ENCODE measurements around the gene SLC6A9. TPM values are rescaled to one million over a fixed set of nuclear protein-coding genes. Genes with fewer than 3 reads are reported as not detected.

The SLC6A9 gene
- total RNA-seq, 1 donor, result 25.9 TPM

DNA sequence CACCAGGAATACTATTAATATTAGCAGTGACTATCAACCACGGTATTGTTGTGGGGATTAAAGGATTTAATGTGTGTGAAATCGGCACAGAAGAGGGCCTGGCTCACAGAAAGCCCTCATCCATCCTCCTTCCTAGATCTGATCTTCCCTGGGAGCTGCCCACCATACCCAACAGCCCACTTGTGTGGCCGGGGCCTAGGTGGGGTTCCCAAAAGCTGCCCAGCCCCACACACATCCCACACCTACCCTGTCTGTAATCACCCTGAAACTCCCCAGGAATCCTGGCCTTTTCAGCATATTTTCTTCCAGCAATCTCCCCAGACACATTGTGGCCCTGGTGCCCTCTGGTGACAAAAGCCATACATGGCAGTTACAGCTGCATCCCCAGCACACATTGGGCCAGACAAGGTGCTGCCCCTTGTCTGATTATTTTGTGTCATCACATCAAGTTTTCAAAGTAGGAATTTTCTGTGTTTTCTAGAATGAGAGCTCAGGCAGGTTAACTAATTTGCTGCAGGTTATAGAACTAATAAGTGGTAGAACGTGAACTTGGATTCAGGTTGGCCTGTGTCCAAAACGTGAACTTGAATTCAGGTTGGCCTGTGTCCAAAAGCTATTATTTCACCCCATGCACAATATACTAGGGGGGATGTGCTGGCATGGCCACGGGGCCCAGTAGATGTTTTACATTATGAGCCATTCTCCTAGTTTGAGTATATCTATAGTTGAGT, 5.3 kb upstream of the SLC6A9 start:
- DNase-seq (ENCODE audit: low read depth), result peak; percentile 73
- TF ChIP-seq, protein P1, sequence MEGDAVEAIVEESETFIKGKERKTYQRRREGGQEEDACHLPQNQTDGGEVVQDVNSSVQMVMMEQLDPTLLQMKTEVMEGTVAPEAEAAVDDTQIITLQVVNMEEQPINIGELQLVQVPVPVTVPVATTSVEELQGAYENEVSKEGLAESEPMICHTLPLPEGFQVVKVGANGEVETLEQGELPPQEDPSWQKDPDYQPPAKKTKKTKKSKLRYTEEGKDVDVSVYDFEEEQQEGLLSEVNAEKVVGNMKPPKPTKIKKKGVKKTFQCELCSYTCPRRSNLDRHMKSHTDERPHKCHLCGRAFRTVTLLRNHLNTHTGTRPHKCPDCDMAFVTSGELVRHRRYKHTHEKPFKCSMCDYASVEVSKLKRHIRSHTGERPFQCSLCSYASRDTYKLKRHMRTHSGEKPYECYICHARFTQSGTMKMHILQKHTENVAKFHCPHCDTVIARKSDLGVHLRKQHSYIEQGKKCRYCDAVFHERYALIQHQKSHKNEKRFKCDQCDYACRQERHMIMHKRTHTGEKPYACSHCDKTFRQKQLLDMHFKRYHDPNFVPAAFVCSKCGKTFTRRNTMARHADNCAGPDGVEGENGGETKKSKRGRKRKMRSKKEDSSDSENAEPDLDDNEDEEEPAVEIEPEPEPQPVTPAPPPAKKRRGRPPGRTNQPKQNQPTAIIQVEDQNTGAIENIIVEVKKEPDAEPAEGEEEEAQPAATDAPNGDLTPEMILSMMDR (IDR thresholded peaks at IDR 0.05; ENCODE audit: insufficient read depth, low read length), result peak; percentile 76
- no peak overlapping the region for H3K4me3 ChIP-seq (ENCODE audit: low read depth, low read length)

- TF ChIP-seq, protein P1 (IDR thresholded peaks at IDR 0.05; ENCODE audit: insufficient read depth, low read length), result no peak
- no peak overlapping the region for H3K4me3 ChIP-seq (ENCODE audit: low read depth, low read length)
- DNase-seq (ENCODE audit: low read depth), result peak; percentile 53
These were observed 4.6 kb upstream of the SLC6A9 start for GRCh38 chr1:44035726-44036408.

GRCh38 chr1:44034976-44035716, 3.9 kb upstream of the SLC6A9 start:
- H3K4me3 ChIP-seq (ENCODE audit: low read depth, low read length), result no peak overlapping the region
- TF ChIP-seq, protein P1 (IDR thresholded peaks at IDR 0.05; ENCODE audit: insufficient read depth, low read length), result no peak
- DNase-seq (ENCODE audit: low read depth), result no peak

GRCh38 chr1:44034423-44034822, 3.2 kb upstream of the SLC6A9 start:
- TF ChIP-seq, protein P1 (IDR thresholded peaks at IDR 0.05; ENCODE audit: insufficient read depth, low read length), result no peak
- no peak for DNase-seq (ENCODE audit: low read depth)
- no peak overlapping the region for H3K4me3 ChIP-seq (ENCODE audit: low read depth, low read length)

DNA sequence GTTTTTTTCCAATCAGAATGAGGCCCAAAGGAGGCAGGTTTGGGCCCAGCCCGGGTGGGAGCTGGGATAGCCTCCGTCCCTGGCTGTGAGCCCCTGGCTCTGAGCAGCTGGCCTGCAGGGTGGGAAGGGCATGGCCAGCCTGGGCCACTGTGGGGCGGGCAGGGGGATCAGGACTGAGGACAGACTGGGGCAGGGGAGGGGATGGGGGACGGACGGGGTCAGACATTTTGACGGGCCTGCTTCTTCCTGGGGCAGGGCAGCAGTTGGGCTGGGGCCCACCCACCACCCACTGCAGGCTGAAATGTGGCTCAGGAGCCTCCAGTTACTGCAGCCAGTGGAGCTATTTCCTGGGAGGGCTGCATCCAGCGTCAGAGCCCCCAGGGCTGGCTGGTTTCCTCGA, 2.5 kb upstream of the SLC6A9 start:
- no peak for DNase-seq (ENCODE audit: low read depth)
- no peak overlapping the region for H3K4me3 ChIP-seq (ENCODE audit: low read depth, low read length)
- TF ChIP-seq, protein P1 (IDR thresholded peaks at IDR 0.05; ENCODE audit: insufficient read depth, low read length), result no peak

DNA sequence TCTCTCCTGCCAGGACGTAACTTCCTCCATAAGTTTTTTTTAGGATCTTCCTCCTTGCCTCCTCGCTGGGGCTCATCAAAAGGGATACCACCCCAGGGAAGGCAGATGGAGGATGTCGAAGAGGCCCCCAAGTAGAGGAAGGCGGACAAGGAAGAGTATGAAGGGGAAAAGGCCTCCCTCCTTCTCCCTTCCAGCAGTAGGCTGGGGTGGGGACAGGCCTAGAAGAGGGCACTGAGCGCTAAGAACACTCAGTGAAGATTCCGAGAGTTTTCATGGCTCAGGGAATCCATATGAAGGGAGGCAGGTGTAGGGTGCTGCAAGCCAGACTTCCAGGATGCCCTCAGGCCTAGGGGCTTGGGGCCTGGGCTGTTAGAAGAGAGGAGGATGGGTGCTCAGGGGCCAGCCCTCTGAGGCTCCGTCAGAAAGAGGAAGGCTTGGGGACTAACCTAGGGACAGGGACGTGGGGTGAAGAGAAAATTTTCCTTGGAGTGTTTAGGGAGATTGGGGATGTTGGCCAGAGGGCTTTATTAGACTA, 1.8 kb upstream of the SLC6A9 start:
- H3K4me3 ChIP-seq (ENCODE audit: low read depth, low read length), result no peak overlapping the region
- TF ChIP-seq, protein P1 (IDR thresholded peaks at IDR 0.05; ENCODE audit: insufficient read depth, low read length), result no peak
- DNase-seq (ENCODE audit: low read depth), result no peak

Data from fibroblast of the aortic adventitia (primary cell).